Upper lobe of left lung (tissue), 4 donors: Measurements from ENCODE around the gene DGKZ.

ENCODE experiments used
- EP300 ChIP-seq, 4 donors: sonication (generic); formaldehyde crosslinking; IDR thresholded peaks; one replicate each; pipeline ENCODE4 v1.5.1; 2017; ENCODE audit warnings: antibody characterized with exemption in 4 of 4, control low read depth in 2 of 4
- POLR2AphosphoS5 ChIP-seq, 2 donors: sonication (generic); formaldehyde crosslinking; IDR thresholded peaks; one replicate each; pipeline ENCODE4 v1.5.1; 2017; ENCODE audit warnings: antibody characterized with exemption in 2 of 2
- TF ChIP-seq, protein P1 (sequence below), 6 experiments: fragments of 450-650 bp in 4 of 6; fragments of 200-600 bp in 2 of 6; sonication (generic) in 2 of 6; IDR thresholded peaks; one replicate each; pipeline ENCODE4 v1.5.1; 2016 to 2019; ENCODE audit warnings: antibody characterized with exemption in 6 of 6

- TF ChIP-seq, protein P1, sequence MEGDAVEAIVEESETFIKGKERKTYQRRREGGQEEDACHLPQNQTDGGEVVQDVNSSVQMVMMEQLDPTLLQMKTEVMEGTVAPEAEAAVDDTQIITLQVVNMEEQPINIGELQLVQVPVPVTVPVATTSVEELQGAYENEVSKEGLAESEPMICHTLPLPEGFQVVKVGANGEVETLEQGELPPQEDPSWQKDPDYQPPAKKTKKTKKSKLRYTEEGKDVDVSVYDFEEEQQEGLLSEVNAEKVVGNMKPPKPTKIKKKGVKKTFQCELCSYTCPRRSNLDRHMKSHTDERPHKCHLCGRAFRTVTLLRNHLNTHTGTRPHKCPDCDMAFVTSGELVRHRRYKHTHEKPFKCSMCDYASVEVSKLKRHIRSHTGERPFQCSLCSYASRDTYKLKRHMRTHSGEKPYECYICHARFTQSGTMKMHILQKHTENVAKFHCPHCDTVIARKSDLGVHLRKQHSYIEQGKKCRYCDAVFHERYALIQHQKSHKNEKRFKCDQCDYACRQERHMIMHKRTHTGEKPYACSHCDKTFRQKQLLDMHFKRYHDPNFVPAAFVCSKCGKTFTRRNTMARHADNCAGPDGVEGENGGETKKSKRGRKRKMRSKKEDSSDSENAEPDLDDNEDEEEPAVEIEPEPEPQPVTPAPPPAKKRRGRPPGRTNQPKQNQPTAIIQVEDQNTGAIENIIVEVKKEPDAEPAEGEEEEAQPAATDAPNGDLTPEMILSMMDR (IDR thresholded peaks at IDR 0.05) = no peak
- TF ChIP-seq EP300 (IDR thresholded peaks at IDR 0.05) = no peak
- TF ChIP-seq POLR2AphosphoS5 (IDR thresholded peaks at IDR 0.05) = no peak
Observed at GRCh38 chr11:46334211-46334610, 13.1 kb upstream of the DGKZ start.
